ENCODE data around the gene OMP. TPM values are rescaled to one million over a fixed set of nuclear protein-coding genes. Genes with fewer than 3 reads are reported as not detected.
A peak's percentile ranks its signal among the peaks of the same experiment; 100 is the strongest.

Gene OMP
- polyA plus RNA-seq, 3 donors: not detected

DNA sequence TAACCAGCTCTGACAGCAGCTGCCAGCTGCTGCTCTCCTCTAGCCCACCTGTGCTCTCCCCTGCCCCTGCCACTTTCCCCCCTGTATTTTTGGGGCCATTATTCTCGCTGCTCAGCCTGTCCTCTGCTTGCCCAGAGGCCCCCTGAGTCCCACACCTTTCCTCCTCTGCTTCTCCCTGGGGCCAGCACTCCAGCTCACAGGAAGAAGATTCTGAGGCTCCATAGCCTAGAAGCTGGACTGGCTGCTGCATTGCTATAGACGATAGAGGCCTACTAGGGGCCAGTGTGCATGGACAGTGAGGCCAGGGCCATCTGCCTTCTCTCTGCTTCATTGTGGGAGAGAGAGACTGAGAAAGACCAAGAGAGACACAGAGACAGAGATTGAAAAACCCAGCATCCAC, 679 bp downstream of the OMP start:
- intact Hi-C loops (cut with micrococcal nuclease): no loop called here
- Histone ChIP-seq H3K9me3 (replicated peaks in 1 of 2; ENCODE audit: control insufficient read depth in 1 of 2, insufficient read depth in 1 of 2, low read length in 2 of 2) (no peaks in the 10 kb centered on the region), H4K20me1 (ENCODE audit: insufficient read depth, low read length) (no peaks in the 10 kb centered on the region), H3K4me2 (replicated peaks; ENCODE audit: extremely low read depth, low read length, poor library complexity, severe bottlenecking) (no peak overlapping the region), H3K36me3 (replicated peaks in 1 of 2; ENCODE audit: control insufficient read depth in 1 of 2, insufficient read depth in 2 of 2, low read length in 2 of 2) (no peaks in the 10 kb centered on the region), H3K79me2 (ENCODE audit: insufficient read depth, low read length) (no peaks in the 10 kb centered on the region), H2AFZ (ENCODE audit: insufficient read depth, low read depth, low read length, poor library complexity, severe bottlenecking) (no peak overlapping the region), H3K4me3 (replicated peaks in 1 of 3; ENCODE audit: low read depth in 2 of 3, low read length in 3 of 3) (no peak overlapping the region), H3K9ac (ENCODE audit: insufficient read depth, low read length, poor library complexity, severe bottlenecking) (no peak overlapping the region), H3K4me1 (ENCODE audit: control insufficient read depth in 1 of 2, insufficient read depth in 2 of 2, low read length in 2 of 2) (no peaks in the 10 kb centered on the region), H3K27ac (ENCODE audit: low read depth in 1 of 2, low read length in 2 of 2) (no peak overlapping the region), H3K27me3 (ENCODE audit: control insufficient read depth in 2 of 2, insufficient read depth in 2 of 2, low read length in 2 of 2) (no peaks in the 10 kb centered on the region)
- TF ChIP-seq, protein P1, sequence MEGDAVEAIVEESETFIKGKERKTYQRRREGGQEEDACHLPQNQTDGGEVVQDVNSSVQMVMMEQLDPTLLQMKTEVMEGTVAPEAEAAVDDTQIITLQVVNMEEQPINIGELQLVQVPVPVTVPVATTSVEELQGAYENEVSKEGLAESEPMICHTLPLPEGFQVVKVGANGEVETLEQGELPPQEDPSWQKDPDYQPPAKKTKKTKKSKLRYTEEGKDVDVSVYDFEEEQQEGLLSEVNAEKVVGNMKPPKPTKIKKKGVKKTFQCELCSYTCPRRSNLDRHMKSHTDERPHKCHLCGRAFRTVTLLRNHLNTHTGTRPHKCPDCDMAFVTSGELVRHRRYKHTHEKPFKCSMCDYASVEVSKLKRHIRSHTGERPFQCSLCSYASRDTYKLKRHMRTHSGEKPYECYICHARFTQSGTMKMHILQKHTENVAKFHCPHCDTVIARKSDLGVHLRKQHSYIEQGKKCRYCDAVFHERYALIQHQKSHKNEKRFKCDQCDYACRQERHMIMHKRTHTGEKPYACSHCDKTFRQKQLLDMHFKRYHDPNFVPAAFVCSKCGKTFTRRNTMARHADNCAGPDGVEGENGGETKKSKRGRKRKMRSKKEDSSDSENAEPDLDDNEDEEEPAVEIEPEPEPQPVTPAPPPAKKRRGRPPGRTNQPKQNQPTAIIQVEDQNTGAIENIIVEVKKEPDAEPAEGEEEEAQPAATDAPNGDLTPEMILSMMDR (IDR thresholded peaks at IDR 0.05): no peak
- H3K27me3 Mint-ChIP-seq (ENCODE audit: low read depth in 3 of 3): peaks cover 1 to 7% (median 4%) of the 10 kb centered on the region in 3 donors
- H3K4me1 Mint-ChIP-seq: peaks cover 6% of the 10 kb centered on the region
- WGBS (ENCODE audit: insufficient coverage): 100% methylated on average over 2 of the region's 2 CpGs
- DNase-seq: no peak
- H3K4me3 Mint-ChIP-seq: no peak overlapping the region
- no peak overlapping the region for H3K27ac Mint-ChIP-seq
- H3K36me3 Mint-ChIP-seq: no peaks in the 10 kb centered on the region
- peaks cover 0 to 7% (median 0%) of the 10 kb centered on the region in 7 donors for H3K9me3 Mint-ChIP-seq

DNA sequence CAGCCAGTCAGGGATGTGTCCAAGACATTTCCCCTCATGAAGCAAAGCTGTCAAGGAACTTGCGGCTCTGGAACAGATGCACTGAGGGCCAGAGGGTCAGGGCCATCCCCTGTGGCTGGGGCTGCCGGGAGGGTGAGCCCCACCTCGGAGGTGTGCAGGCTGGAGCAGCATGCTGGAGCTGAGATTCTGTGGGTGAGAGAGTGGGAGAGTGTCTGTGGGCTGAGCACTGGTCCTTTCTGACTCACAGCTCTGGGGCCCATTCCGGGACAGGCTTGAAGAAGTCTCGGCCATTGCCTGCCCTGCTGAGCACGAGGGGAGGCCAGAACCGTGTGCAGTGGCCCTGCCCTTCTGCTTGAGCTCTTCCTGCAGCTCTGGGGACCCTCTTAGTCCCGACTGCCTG, 2.1 kb downstream of the OMP start:
- DNase-seq: no peak
- H3K27me3 Mint-ChIP-seq (ENCODE audit: low read depth in 3 of 3): peaks cover 3 to 9% (median 4%) of the 10 kb centered on the region in 3 donors
- no peaks in the 10 kb centered on the region for H3K27me3 ChIP-seq (ENCODE audit: control insufficient read depth in 2 of 2, insufficient read depth in 2 of 2, low read length in 2 of 2)
- peaks cover 6% of the 10 kb centered on the region for H3K4me1 Mint-ChIP-seq
- H3K4me3 Mint-ChIP-seq: no peak overlapping the region
- no peaks in the 10 kb centered on the region for H4K20me1 ChIP-seq (ENCODE audit: insufficient read depth, low read length)
- no peak overlapping the region for H3K4me3 ChIP-seq (replicated peaks in 1 of 3; ENCODE audit: low read depth in 2 of 3, low read length in 3 of 3)
- no peak overlapping the region for H3K4me2 ChIP-seq (replicated peaks; ENCODE audit: extremely low read depth, low read length, poor library complexity, severe bottlenecking)
- H3K36me3 ChIP-seq (replicated peaks in 1 of 2; ENCODE audit: control insufficient read depth in 1 of 2, insufficient read depth in 2 of 2, low read length in 2 of 2): no peaks in the 10 kb centered on the region
- WGBS (ENCODE audit: insufficient coverage): 95% methylated on average over 8 of the region's 8 CpGs
- intact Hi-C loops (cut with micrococcal nuclease): no loop called here
- peak overlapping the region in 1 of 7 donors; percentile 50 for H3K27ac Mint-ChIP-seq
- H3K27ac ChIP-seq (ENCODE audit: low read depth in 1 of 2, low read length in 2 of 2): no peak overlapping the region
- H2AFZ ChIP-seq (ENCODE audit: insufficient read depth, low read depth, low read length, poor library complexity, severe bottlenecking): no peak overlapping the region
- H3K36me3 Mint-ChIP-seq: no peaks in the 10 kb centered on the region
- H3K4me1 ChIP-seq (ENCODE audit: control insufficient read depth in 1 of 2, insufficient read depth in 2 of 2, low read length in 2 of 2): no peaks in the 10 kb centered on the region
- peaks cover 0 to 3% (median 0%) of the 10 kb centered on the region in 7 donors for H3K9me3 Mint-ChIP-seq
- H3K9ac ChIP-seq (ENCODE audit: insufficient read depth, low read length, poor library complexity, severe bottlenecking): no peak overlapping the region
- H3K9me3 ChIP-seq (replicated peaks in 1 of 2; ENCODE audit: control insufficient read depth in 1 of 2, insufficient read depth in 1 of 2, low read length in 2 of 2): no peaks in the 10 kb centered on the region
- TF ChIP-seq, protein P1 (IDR thresholded peaks at IDR 0.05): no peak
- H3K79me2 ChIP-seq (ENCODE audit: insufficient read depth, low read length): no peaks in the 10 kb centered on the region
